CD14-positive monocyte (primary cell): ENCODE measurements around the gene SOS1. TPM values are rescaled to one million over a fixed set of nuclear protein-coding genes. Genes with fewer than 3 reads are reported as not detected.

Experiments used
- DNase-seq, 3 donors: peaks; one replicate each; pipeline ENCODE4 v3.0.0-alpha.2; 2011 to 2022
- H2AFZ ChIP-seq: 2 replicates; pipeline ENCODE4 v1.6.0; 2012; ENCODE audit warnings: mild to moderate bottlenecking, low read depth, low read length, inconsistent platforms; ENCODE audit not compliant: insufficient read depth, poor library complexity, severe bottlenecking
- H3K27ac ChIP-seq, 2 donors: 1 replicate in 1 of 2; 2 replicates in 1 of 2; pipeline ENCODE4 v1.5.1; 2012 to 2013; ENCODE audit warnings: low read length in 2 of 2, control low read depth in 1 of 2, inconsistent platforms in 1 of 2, low read depth in 1 of 2, mild to moderate bottlenecking in 1 of 2
- H3K27me3 ChIP-seq, 2 donors: one replicate each; pipeline versions ENCODE4 v1.6.0 to v1.6.1; 2011 to 2013; ENCODE audit warnings: low read length in 2 of 2; ENCODE audit not compliant: control insufficient read depth in 2 of 2, insufficient read depth in 2 of 2
- H3K36me3 ChIP-seq, 2 donors: replicated peaks in 1 of 2; 1 replicate in 1 of 2; 2 replicates in 1 of 2; pipeline versions ENCODE4 v1.5.1 to v1.6.1; 2012 to 2013; ENCODE audit warnings: low read length in 2 of 2, control low read depth in 1 of 2, inconsistent platforms in 1 of 2, mild to moderate bottlenecking in 1 of 2; ENCODE audit not compliant: insufficient read depth in 2 of 2, control insufficient read depth in 1 of 2
- H3K4me1 ChIP-seq, 2 donors: 1 replicate in 1 of 2; 2 replicates in 1 of 2; pipeline versions ENCODE4 v1.5.1 to v1.6.1; 2012 to 2013; ENCODE audit warnings: low read length in 2 of 2, control low read depth in 1 of 2, inconsistent platforms in 1 of 2, mild to moderate bottlenecking in 1 of 2, moderate library complexity in 1 of 2; ENCODE audit not compliant: insufficient read depth in 2 of 2, control insufficient read depth in 1 of 2
- H3K4me2 ChIP-seq: replicated peaks from 2 replicates; pipeline ENCODE3; 2012; ENCODE audit warnings: low read length, moderate library complexity, mild to moderate bottlenecking; ENCODE audit not compliant: poor library complexity, severe bottlenecking; ENCODE audit errors: extremely low read depth
- H3K4me3 ChIP-seq, 3 experiments: fragments of 200-600 bp in 1 of 3; sonication (generic) in 1 of 3; replicated peaks in 1 of 3; 1 replicate in 2 of 3; 2 replicates in 1 of 3; pipeline ENCODE4 v1.5.1; 2011 to 2013; ENCODE audit warnings: low read length in 3 of 3, mild to moderate bottlenecking in 3 of 3, control low read depth in 2 of 3, low read depth in 2 of 3, inconsistent platforms in 1 of 3, moderate library complexity in 1 of 3
- H3K79me2 ChIP-seq: 2 replicates; pipeline ENCODE4 v1.6.0; 2012; ENCODE audit warnings: mild to moderate bottlenecking, control low read depth, inconsistent platforms, low read length, moderate library complexity; ENCODE audit not compliant: insufficient read depth
- H3K9ac ChIP-seq: 2 replicates; pipeline ENCODE4 v1.6.0; 2017; ENCODE audit warnings: low read length, mild to moderate bottlenecking; ENCODE audit not compliant: insufficient read depth, poor library complexity, severe bottlenecking
- H3K9me3 ChIP-seq, 2 donors: replicated peaks in 1 of 2; 1 replicate in 1 of 2; 2 replicates in 1 of 2; pipeline versions ENCODE4 v1.5.1 to v1.6.1; 2012 to 2013; ENCODE audit warnings: low read length in 2 of 2, control low read depth in 1 of 2; ENCODE audit not compliant: control insufficient read depth in 1 of 2, insufficient read depth in 1 of 2
- H4K20me1 ChIP-seq: 2 replicates; pipeline ENCODE4 v1.6.0; 2012; ENCODE audit warnings: mild to moderate bottlenecking, low read length, control low read depth, moderate library complexity; ENCODE audit not compliant: insufficient read depth
- H3K27ac Mint-ChIP-seq, 7 donors: one replicate each; pipeline ENCODE4 v1.8.0; 2020; ENCODE audit warnings: mild to moderate bottlenecking in 7 of 7, mixed read lengths in 7 of 7, moderate library complexity in 6 of 7, inconsistent platforms in 2 of 7
- H3K27me3 Mint-ChIP-seq, 3 donors: one replicate each; pipeline ENCODE4 v1.8.0; 2021 to 2022; ENCODE audit warnings: low read depth in 3 of 3, mild to moderate bottlenecking in 3 of 3, mixed read lengths in 3 of 3, moderate library complexity in 3 of 3, inconsistent platforms in 1 of 3
- H3K36me3 Mint-ChIP-seq, 2 donors: one replicate each; pipeline ENCODE4 v1.8.0; 2020; ENCODE audit warnings: mixed read lengths in 2 of 2, inconsistent platforms in 1 of 2, mild to moderate bottlenecking in 1 of 2
- H3K4me1 Mint-ChIP-seq: one replicate; pipeline ENCODE4 v1.8.0; 2020; ENCODE audit warnings: mild to moderate bottlenecking, mixed read lengths
- H3K4me3 Mint-ChIP-seq, 2 donors: one replicate each; pipeline ENCODE4 v1.8.0; 2020; ENCODE audit warnings: mild to moderate bottlenecking in 2 of 2, mixed read lengths in 2 of 2, moderate library complexity in 1 of 2
- H3K9me3 Mint-ChIP-seq, 7 donors: one replicate each; pipeline ENCODE4 v1.8.0; 2020 to 2022; ENCODE audit warnings: mixed read lengths in 7 of 7, mild to moderate bottlenecking in 6 of 7, moderate library complexity in 6 of 7, inconsistent platforms in 2 of 7
- CTCF ChIP-seq: fragments of 200-600 bp; IDR thresholded peaks from one replicate; pipeline ENCODE4 v1.8.0; 2022; ENCODE audit warnings: antibody characterized with exemption, mild to moderate bottlenecking
- WGBS: methylation state at CpG from one replicate; pipeline ENCODE4 v1.1.5; 2013; ENCODE audit warnings: missing lambda C conversion rate; ENCODE audit not compliant: insufficient coverage; 5-methylcytosine and 5-hydroxymethylcytosine counted together
- intact Hi-C, 2 donors: fragments of 100-400 bp; cut with micrococcal nuclease; formaldehyde crosslinking; loops; one replicate each; pipeline versions ENCODE4 v1.15.0 to v1.15.1; 2023
- polyA minus RNA-seq: library from RNA; depleted of rRNA, polyadenylated mRNA; stranded (reverse); fragments of >200 nt; gene quantifications from 2 replicates; pipeline ENCODE4 v1.2.3, GENCODE V29; 2012
- polyA plus RNA-seq, 3 donors: library from polyadenylated mRNA; depleted of rRNA in 1 of 3; unstranded in 2 of 3; stranded (reverse) in 1 of 3; fragments of 300-500 nt in 2 of 3; fragments of >200 nt in 1 of 3; fragmentation: Illumina TruSeq in 2 of 3; gene quantifications; 1 replicate in 2 of 3; 2 replicates in 1 of 3; pipeline ENCODE4 v1.2.3, GENCODE V29; 2012 to 2021
- total RNA-seq, 12 experiments: library from RNA in 1 of 12; stranded (reverse) in 1 of 12; fragments of 120-200 nt in 1 of 12; gene quantifications; one replicate each; pipeline ENCODE4 v1.2.4 and lab custom pipeline; 2013 to 2026; ENCODE audit warnings: mixed read lengths in 6 of 12, inconsistent platforms in 1 of 12

Gene SOS1
- 20.5 TPM for total RNA-seq (2013)
- polyA plus RNA-seq = 10 to 100 TPM in 1 of 3 donors, 1 to 10 TPM in 2; 5.3 to 15.6 (median 7.7) TPM
- polyA minus RNA-seq = 4.0 and 4.9 TPM in 2 replicates
- 33.8 to 238 (median 51.5) reads per million in 11 experiments for total RNA-seq (lab: John Stamatoyannopoulos, UW)

- H3K4me3 Mint-ChIP-seq = peak within 1 kb of the TSS; percentile 91 to 95
- Histone ChIP-seq H3K27me3 (no peaks in the 10 kb centered on the region), H3K79me2 (peaks cover 60% of the 10 kb centered on the region), H3K4me3 (peak within 1 kb of the TSS; percentile 77 to 88 (median 78)), H3K9me3 (no peaks in the 10 kb centered on the region), H3K27ac (peak within 1 kb of the TSS; percentile 91 to 93), H2AFZ (peak within 1 kb of the TSS; percentile 97), H4K20me1 (peaks cover 39% of the 10 kb centered on the region), H3K36me3 (peaks cover 0 to 8% of the 10 kb centered on the region in 2 donors), H3K9ac (peak within 1 kb of the TSS; percentile 78), H3K4me1 (peaks cover 34 to 49% of the 10 kb centered on the region in 2 donors), H3K4me2 (peak within 1 kb of the TSS; percentile 98)
- H3K27me3 Mint-ChIP-seq = no peaks in the 10 kb centered on the region
- intact Hi-C loops = loop anchor here in 1 of 2 donors (2.0 to 10.0 kb wide), 2 partner anchors 106 to 374 kb away; no protein-coding TSS in a partner anchor
- peaks cover 9 to 13% of the 10 kb centered on the region in 2 donors for H3K36me3 Mint-ChIP-seq
- peaks cover 51% of the 10 kb centered on the region for H3K4me1 Mint-ChIP-seq
- H3K27ac Mint-ChIP-seq = peak within 1 kb of the TSS; percentile 89 to 96 (median 95)
- H3K9me3 Mint-ChIP-seq = peaks cover 0 to 3% (median 0%) of the 10 kb centered on the region in 7 donors
- TF ChIP-seq CTCF = no peak
- WGBS = under 1% methylated on average over 55 of the region's 60 CpGs
- peak; percentile 88 to 92 (median 90) for DNase-seq
These were observed at the start of gene SOS1 for GRCh38 chr2:39120771-39121522. Gene SOS1 (minus strand): TSS chr2:39121051. CDS start chr2:39120422, 629 bp downstream.

GRCh38 chr2:39164089-39164488 is 43.2 kb upstream of the SOS1 start:
- no peaks in the 10 kb centered on the region for H3K27me3 ChIP-seq
- no peaks in the 10 kb centered on the region for H3K27me3 Mint-ChIP-seq
- H3K27ac ChIP-seq = no peak overlapping the region
- no peaks in the 10 kb centered on the region for H3K9me3 ChIP-seq
- no peak overlapping the region for H3K4me3 ChIP-seq
- peaks cover 7 to 11% of the 10 kb centered on the region in 2 donors for H3K4me1 ChIP-seq
- no peaks in the 10 kb centered on the region for H3K36me3 ChIP-seq
- no peak overlapping the region for H3K4me2 ChIP-seq
- intact Hi-C loops = no loop called here
- H3K79me2 ChIP-seq = no peaks in the 10 kb centered on the region
- no peaks in the 10 kb centered on the region for H3K36me3 Mint-ChIP-seq
- peak; percentile 12 to 57 (median 38) for DNase-seq
- H2AFZ ChIP-seq = no peak overlapping the region
- peaks cover 0 to 2% (median 0%) of the 10 kb centered on the region in 7 donors for H3K9me3 Mint-ChIP-seq
- TF ChIP-seq CTCF = no peak
- H3K4me3 Mint-ChIP-seq = no peak overlapping the region
- 17% methylated on average over 2 of the region's 4 CpGs for WGBS
- H3K9ac ChIP-seq = no peak overlapping the region
- H3K4me1 Mint-ChIP-seq = peaks cover 13% of the 10 kb centered on the region
- H4K20me1 ChIP-seq = no peaks in the 10 kb centered on the region
- peak overlapping the region in 6 of 7 donors; percentile 54 to 80 (median 72) for H3K27ac Mint-ChIP-seq
